ENCODE measurements around the gene BEST1. TPM values are rescaled to one million over a fixed set of nuclear protein-coding genes. Genes with fewer than 3 reads are reported as not detected.

Gene BEST1
- total and polyA plus RNA-seq, 2 of the 13 experiments (the other 11 are each of a cell fraction or from before 2014, with no cell fraction given) = 0.09 to 0.65 TPM

- TF ChIP-seq ZNF770 (CRISPR knock-in tag; IDR thresholded peaks at IDR 0.05) (peak; percentile 60; the same call in 1 of the 2 replicates), ZXDC (CRISPR knock-in tag; IDR thresholded peaks at IDR 0.05) (no peak), ZNF740 (CRISPR knock-in tag; IDR thresholded peaks at IDR 0.05) (peak; percentile 77; the same call in 1 of the 2 replicates), ZNF747 (CRISPR knock-in tag; IDR thresholded peaks at IDR 0.05; ENCODE audit: borderline replicate concordance) (no peak), KDM6A (CRISPR knock-in tag; IDR thresholded peaks at IDR 0.05; ENCODE audit: low read depth) (peak; percentile 78; the same call in 1 of the 2 replicates), ZSCAN21 (CRISPR knock-in tag; IDR thresholded peaks at IDR 0.05; ENCODE audit: borderline replicate concordance) (peak; percentile 89), POLR2A (IDR thresholded peaks at IDR 0.05; ENCODE audit: insufficient read depth in 1 of 2, low read depth in 2 of 2, low read length in 2 of 2) (peak; percentile 38 to 63; a peak in 2 of 4 replicates), ZNF841 (CRISPR knock-in tag; IDR thresholded peaks at IDR 0.05; ENCODE audit: borderline replicate concordance) (no peak), DMAP1 (CRISPR knock-in tag; IDR thresholded peaks at IDR 0.05) (0 out of 2 replicates have a peak, but pooled peaks have one; percentile 52), RELA (CRISPR knock-in tag; IDR thresholded peaks at IDR 0.05) (no peak), MLLT10 (CRISPR knock-in tag; IDR thresholded peaks at IDR 0.05) (no peak), ZNF337 (CRISPR knock-in tag; IDR thresholded peaks at IDR 0.05; ENCODE audit: borderline replicate concordance, low read depth) (no peak), THAP11 (CRISPR knock-in tag; IDR thresholded peaks at IDR 0.05) (no peak; the same call in 1 of the 2 replicates), SAP130 (CRISPR knock-in tag; IDR thresholded peaks at IDR 0.05; ENCODE audit: low read depth) (peak; percentile 82), ZNF501 (CRISPR knock-in tag; IDR thresholded peaks at IDR 0.05) (peak; percentile 80), SSRP1 (CRISPR knock-in tag; IDR thresholded peaks at IDR 0.05) (no peak), ZNF772 (CRISPR knock-in tag; IDR thresholded peaks at IDR 0.05) (peak; percentile 27; the same call in 1 of the 2 replicates), NR2F2 (IDR thresholded peaks at IDR 0.05; ENCODE audit: borderline replicate concordance, low read depth) (peak; percentile 65; the same call in 1 of the 2 replicates), THRA (CRISPR knock-in tag; IDR thresholded peaks at IDR 0.05; ENCODE audit: borderline replicate concordance) (0 out of 2 replicates have a peak, but pooled peaks have one; percentile 30)
Measured at GRCh38 chr11:61923166-61924063, 26.7 kb upstream of the BEST1 start (continued).
